GM12865 (cell line): ENCODE data around the gene NLRC3.

Experiments used
- DNase-seq: peaks from one replicate; pipeline ENCODE4 v3.0.0; 2010; ENCODE audit warnings: low read depth
- H3K4me3 ChIP-seq: 2 replicates; pipeline ENCODE4 v1.5.1; 2011; ENCODE audit warnings: mild to moderate bottlenecking, low read depth, low read length, control low read depth
- TF ChIP-seq, protein P1 (sequence below): IDR thresholded peaks from 2 replicates; pipeline ENCODE4 v1.5.1; 2011; ENCODE audit warnings: low read length, control low read depth, low read depth, inconsistent platforms; ENCODE audit not compliant: insufficient read depth; ENCODE audit errors: missing control alignments

NLRC3 gene

DNA sequence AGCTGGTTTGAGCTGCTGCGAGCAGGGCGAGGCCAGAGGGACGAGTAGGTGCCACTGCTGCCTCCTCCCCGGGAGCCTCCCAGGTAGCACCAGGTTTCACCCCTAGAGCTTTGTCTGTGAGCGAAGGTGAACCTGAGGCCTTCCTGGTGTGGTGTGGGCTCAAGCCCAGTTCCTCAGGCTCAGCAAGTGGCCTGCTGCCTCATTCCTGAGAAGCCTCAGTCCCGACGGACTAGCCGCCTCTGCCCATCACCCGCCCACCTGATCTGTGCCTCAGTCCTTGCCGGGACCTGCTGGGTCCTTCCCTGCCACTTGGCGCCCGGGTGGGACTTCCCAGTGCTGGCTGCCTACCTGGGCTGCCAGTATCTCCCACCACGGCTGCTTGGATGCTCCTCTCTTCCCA, 1.7 kb downstream of the NLRC3 start:
- no peak for DNase-seq
- TF ChIP-seq, protein P1, sequence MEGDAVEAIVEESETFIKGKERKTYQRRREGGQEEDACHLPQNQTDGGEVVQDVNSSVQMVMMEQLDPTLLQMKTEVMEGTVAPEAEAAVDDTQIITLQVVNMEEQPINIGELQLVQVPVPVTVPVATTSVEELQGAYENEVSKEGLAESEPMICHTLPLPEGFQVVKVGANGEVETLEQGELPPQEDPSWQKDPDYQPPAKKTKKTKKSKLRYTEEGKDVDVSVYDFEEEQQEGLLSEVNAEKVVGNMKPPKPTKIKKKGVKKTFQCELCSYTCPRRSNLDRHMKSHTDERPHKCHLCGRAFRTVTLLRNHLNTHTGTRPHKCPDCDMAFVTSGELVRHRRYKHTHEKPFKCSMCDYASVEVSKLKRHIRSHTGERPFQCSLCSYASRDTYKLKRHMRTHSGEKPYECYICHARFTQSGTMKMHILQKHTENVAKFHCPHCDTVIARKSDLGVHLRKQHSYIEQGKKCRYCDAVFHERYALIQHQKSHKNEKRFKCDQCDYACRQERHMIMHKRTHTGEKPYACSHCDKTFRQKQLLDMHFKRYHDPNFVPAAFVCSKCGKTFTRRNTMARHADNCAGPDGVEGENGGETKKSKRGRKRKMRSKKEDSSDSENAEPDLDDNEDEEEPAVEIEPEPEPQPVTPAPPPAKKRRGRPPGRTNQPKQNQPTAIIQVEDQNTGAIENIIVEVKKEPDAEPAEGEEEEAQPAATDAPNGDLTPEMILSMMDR = no peak
- H3K4me3 ChIP-seq = peak overlapping the region; percentile 79

DNA sequence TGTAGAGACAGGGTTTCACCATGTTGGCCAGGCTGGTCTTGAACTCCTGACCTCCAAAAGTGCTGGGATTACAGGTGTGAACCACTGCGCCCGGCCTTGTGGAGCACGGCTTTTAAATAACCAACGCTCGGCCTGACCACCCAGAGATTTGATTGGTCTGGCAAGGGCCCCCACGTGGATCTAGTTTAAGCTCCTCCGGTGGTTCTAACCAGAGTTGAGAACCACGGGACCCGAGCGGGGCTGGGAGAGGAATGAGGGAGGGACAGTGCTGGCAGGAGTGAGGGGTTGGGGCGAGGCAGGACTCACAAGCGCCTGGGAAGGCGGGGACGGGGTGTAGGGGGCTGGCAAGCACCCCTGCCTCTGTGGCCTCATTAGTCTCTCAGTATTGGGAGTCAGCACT, 3.0 kb downstream of the NLRC3 start:
- H3K4me3 ChIP-seq = no peak overlapping the region
- TF ChIP-seq, protein P1 = no peak
- DNase-seq = no peak

DNA sequence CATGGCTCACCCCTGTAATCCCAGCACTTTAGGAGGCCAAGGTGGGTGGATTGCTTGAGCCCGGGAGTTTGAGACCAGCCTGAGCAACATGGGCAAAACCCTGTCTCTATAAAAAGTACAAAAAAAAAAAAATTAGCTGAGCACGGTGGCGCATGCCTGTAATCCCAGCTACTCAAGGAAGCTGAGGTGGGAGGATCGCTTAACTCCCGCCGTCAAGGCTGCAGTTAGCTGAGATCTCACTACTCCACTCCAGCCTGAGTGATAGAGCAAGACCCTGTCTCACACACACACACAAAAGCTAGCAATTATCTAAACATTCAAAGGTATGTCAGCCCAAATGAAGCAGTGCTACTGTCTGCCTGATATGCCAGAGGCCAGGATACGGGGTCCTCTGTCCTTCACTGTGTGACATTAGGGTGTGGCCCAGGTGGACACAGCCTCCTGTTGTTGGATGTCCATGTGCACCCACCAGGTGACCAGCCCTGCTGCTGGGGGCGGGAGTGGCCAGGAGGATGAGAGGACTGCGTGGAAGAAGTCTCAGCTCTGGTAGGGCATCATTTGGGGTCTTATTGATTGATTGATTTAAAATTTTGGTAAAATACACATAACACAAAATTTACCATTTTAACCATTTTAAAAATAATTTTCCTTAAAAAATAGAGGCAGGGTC, 3.9 kb downstream of the NLRC3 start:
- no peak overlapping the region for H3K4me3 ChIP-seq
- no peak for DNase-seq
- TF ChIP-seq, protein P1 = no peak

- DNase-seq = no peak
- TF ChIP-seq, protein P1 = no peak
- no peak overlapping the region for H3K4me3 ChIP-seq
Measured at GRCh38 chr16:3570420-3571062, 6.7 kb downstream of the NLRC3 start.

- no peak for DNase-seq
- TF ChIP-seq, protein P1 = no peak
- H3K4me3 ChIP-seq = no peak overlapping the region
Measured at GRCh38 chr16:3569851-3570250, 7.4 kb downstream of the NLRC3 start.

GRCh38 chr16:3566990-3567389, 10.2 kb downstream of the NLRC3 start:
- TF ChIP-seq, protein P1 = no peak
- no peak overlapping the region for H3K4me3 ChIP-seq
- DNase-seq = no peak

DNA sequence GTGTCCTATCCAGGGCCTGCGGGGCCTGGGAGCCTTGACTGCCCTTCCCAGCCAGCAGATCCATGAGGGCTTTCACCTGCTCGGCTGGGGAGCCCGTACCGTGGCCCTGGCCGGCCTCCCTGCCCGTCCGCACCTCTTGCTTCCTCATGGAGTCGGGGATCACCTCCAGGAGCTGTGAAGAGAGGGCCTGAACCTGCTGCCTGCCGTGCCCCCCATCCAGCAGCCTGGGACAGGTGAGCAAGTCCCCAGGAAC, 12.4 kb downstream of the NLRC3 start:
- DNase-seq = no peak
- TF ChIP-seq, protein P1 = no peak
- H3K4me3 ChIP-seq = no peak overlapping the region
